ENCODE results near the gene FOXO6. TPM values are rescaled to one million over a fixed set of nuclear protein-coding genes. Genes with fewer than 3 reads are reported as not detected.
A peak's percentile ranks its signal among the peaks of the same experiment; 100 is the strongest.

FOXO6 gene
- total and polyA plus RNA-seq, 9 of the 15 experiments (the other 6 are each of a cell fraction or from before 2014, with no cell fraction given), result 0.04 to 0.31 (median 0.12) TPM; not detected in 5

DNA sequence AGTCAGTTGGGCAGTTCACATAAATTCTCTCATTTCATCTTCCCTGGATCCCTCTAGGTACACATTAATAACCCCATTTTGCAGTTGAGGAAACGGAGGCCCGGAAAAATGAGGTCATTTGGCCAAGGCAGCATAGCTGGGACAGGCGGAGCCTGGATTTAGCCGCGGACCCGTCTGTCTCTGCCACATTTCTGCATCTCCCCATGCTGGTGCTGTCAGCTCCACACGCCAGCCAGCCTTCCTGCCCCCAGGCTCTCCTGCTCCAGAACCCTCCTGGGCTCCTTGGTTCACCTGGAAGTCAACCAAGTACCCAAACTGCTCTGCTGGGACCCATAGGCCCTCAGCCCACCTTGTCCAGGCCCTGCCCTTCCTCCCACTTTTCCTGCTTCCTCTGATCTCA is 7.6 kb downstream of the FOXO6 start:
- TF ChIP-seq CLOCK (CRISPR knock-in tag; IDR thresholded peaks at IDR 0.05; ENCODE audit: borderline replicate concordance), result no peak
- TF ChIP-seq ESRRA (IDR thresholded peaks at IDR 0.05; ENCODE audit: borderline replicate concordance, low read depth), result peak; percentile 56; the same call in 1 of the 2 replicates
- peak; percentile 17 for TF ChIP-seq RBM25 (IDR thresholded peaks at IDR 0.05; ENCODE audit: low read depth, low read length, severe bottlenecking)
- peaks cover 10 to 28% of the 10 kb centered on the region in 2 experiments; a peak in 4 of 5 replicates for H3K4me1 ChIP-seq (replicated peaks in 1 of 2; ENCODE audit: control insufficient read depth in 2 of 2, insufficient read depth in 2 of 2, low read length in 2 of 2)
- 4% methylated on average over 7 of the region's 7 CpGs for WGBS (ENCODE audit: insufficient coverage, low coverage, missing lambda C conversion rate)
- H3K9ac ChIP-seq (ENCODE audit: insufficient read depth in 1 of 2, low read depth in 2 of 2, low read length in 2 of 2), result 0 out of 4 replicates have a peak overlapping the region, but pooled peaks of 1 of the 2 experiments have one; percentile 29
- FAIRE-seq (no peak), DNase-seq (ENCODE audit: extremely low read depth in 1 of 4, low spot score in 3 of 4) (no peak), ATAC-seq (no peak)
- in situ Hi-C loops (cut with MboI), result no loop called here
- H3K79me2 ChIP-seq (ENCODE audit: control insufficient read depth, insufficient read depth, low read length), result no peaks in the 10 kb centered on the region
- H3K27ac ChIP-seq (ENCODE audit: extremely low read depth, low read depth, low read length), result no peak overlapping the region
- H3K9me1 ChIP-seq (ENCODE audit: control insufficient read depth, insufficient read depth, low read length), result no peaks in the 10 kb centered on the region
- H3K4me3 ChIP-seq, result no peak overlapping the region
- intact Hi-C loops (cut with micrococcal nuclease), result no loop called here
- no TSS peak for BruUV-seq (replicated peaks)
- H3K9me3 ChIP-seq (replicated peaks; ENCODE audit: control insufficient read depth, insufficient read depth, low read depth, low read length), result no peaks in the 10 kb centered on the region
- peaks cover 0 to 43% of the 10 kb centered on the region in 2 experiments; a peak in 3 of 5 replicates for H3K27me3 ChIP-seq (ENCODE audit: control insufficient read depth in 2 of 2, insufficient read depth in 2 of 2, low read length in 2 of 2)
- no peak overlapping the region for H2AFZ ChIP-seq (ENCODE audit: low read depth, low read length)
- ChIA-PET CTCF (ENCODE audit: low intra/inter-chr PET ratio) (no interaction called here), POLR2A (no interaction called here)
- no peaks in the 10 kb centered on the region for H3K36me3 ChIP-seq (ENCODE audit: control insufficient read depth, insufficient read depth, low read length)
- H4K20me1 ChIP-seq (replicated peaks; ENCODE audit: control insufficient read depth, insufficient read depth, low read length), result peaks cover 23% of the 10 kb centered on the region
- no peak overlapping the region for H3K4me2 ChIP-seq (ENCODE audit: insufficient read depth, low read length)

Data from K562 (cell line).